CD14-positive monocyte (primary cell): ENCODE measurements around the gene SOHLH2. TPM values are rescaled to one million over a fixed set of nuclear protein-coding genes. Genes with fewer than 3 reads are reported as not detected.

Experiments used
- DNase-seq, 3 donors: peaks; one replicate each; pipeline ENCODE4 v3.0.0-alpha.2; 2011 to 2022
- H2AFZ ChIP-seq: 2 replicates; pipeline ENCODE4 v1.6.0; 2012; ENCODE audit warnings: mild to moderate bottlenecking, low read depth, low read length, inconsistent platforms; ENCODE audit not compliant: insufficient read depth, poor library complexity, severe bottlenecking
- H3K27ac ChIP-seq, 2 donors: 1 replicate in 1 of 2; 2 replicates in 1 of 2; pipeline ENCODE4 v1.5.1; 2012 to 2013; ENCODE audit warnings: low read length in 2 of 2, control low read depth in 1 of 2, inconsistent platforms in 1 of 2, low read depth in 1 of 2, mild to moderate bottlenecking in 1 of 2
- H3K27me3 ChIP-seq, 2 donors: one replicate each; pipeline versions ENCODE4 v1.6.0 to v1.6.1; 2011 to 2013; ENCODE audit warnings: low read length in 2 of 2; ENCODE audit not compliant: control insufficient read depth in 2 of 2, insufficient read depth in 2 of 2
- H3K36me3 ChIP-seq, 2 donors: replicated peaks in 1 of 2; 1 replicate in 1 of 2; 2 replicates in 1 of 2; pipeline versions ENCODE4 v1.5.1 to v1.6.1; 2012 to 2013; ENCODE audit warnings: low read length in 2 of 2, control low read depth in 1 of 2, inconsistent platforms in 1 of 2, mild to moderate bottlenecking in 1 of 2; ENCODE audit not compliant: insufficient read depth in 2 of 2, control insufficient read depth in 1 of 2
- H3K4me1 ChIP-seq, 2 donors: 1 replicate in 1 of 2; 2 replicates in 1 of 2; pipeline versions ENCODE4 v1.5.1 to v1.6.1; 2012 to 2013; ENCODE audit warnings: low read length in 2 of 2, control low read depth in 1 of 2, inconsistent platforms in 1 of 2, mild to moderate bottlenecking in 1 of 2, moderate library complexity in 1 of 2; ENCODE audit not compliant: insufficient read depth in 2 of 2, control insufficient read depth in 1 of 2
- H3K4me2 ChIP-seq: replicated peaks from 2 replicates; pipeline ENCODE3; 2012; ENCODE audit warnings: low read length, moderate library complexity, mild to moderate bottlenecking; ENCODE audit not compliant: poor library complexity, severe bottlenecking; ENCODE audit errors: extremely low read depth
- H3K4me3 ChIP-seq, 3 experiments: fragments of 200-600 bp in 1 of 3; sonication (generic) in 1 of 3; replicated peaks in 1 of 3; 1 replicate in 2 of 3; 2 replicates in 1 of 3; pipeline ENCODE4 v1.5.1; 2011 to 2013; ENCODE audit warnings: low read length in 3 of 3, mild to moderate bottlenecking in 3 of 3, control low read depth in 2 of 3, low read depth in 2 of 3, inconsistent platforms in 1 of 3, moderate library complexity in 1 of 3
- H3K79me2 ChIP-seq: 2 replicates; pipeline ENCODE4 v1.6.0; 2012; ENCODE audit warnings: mild to moderate bottlenecking, control low read depth, inconsistent platforms, low read length, moderate library complexity; ENCODE audit not compliant: insufficient read depth
- H3K9ac ChIP-seq: 2 replicates; pipeline ENCODE4 v1.6.0; 2017; ENCODE audit warnings: low read length, mild to moderate bottlenecking; ENCODE audit not compliant: insufficient read depth, poor library complexity, severe bottlenecking
- H3K9me3 ChIP-seq, 2 donors: replicated peaks in 1 of 2; 1 replicate in 1 of 2; 2 replicates in 1 of 2; pipeline versions ENCODE4 v1.5.1 to v1.6.1; 2012 to 2013; ENCODE audit warnings: low read length in 2 of 2, control low read depth in 1 of 2; ENCODE audit not compliant: control insufficient read depth in 1 of 2, insufficient read depth in 1 of 2
- H4K20me1 ChIP-seq: 2 replicates; pipeline ENCODE4 v1.6.0; 2012; ENCODE audit warnings: mild to moderate bottlenecking, low read length, control low read depth, moderate library complexity; ENCODE audit not compliant: insufficient read depth
- H3K27ac Mint-ChIP-seq, 7 donors: one replicate each; pipeline ENCODE4 v1.8.0; 2020; ENCODE audit warnings: mild to moderate bottlenecking in 7 of 7, mixed read lengths in 7 of 7, moderate library complexity in 6 of 7, inconsistent platforms in 2 of 7
- H3K27me3 Mint-ChIP-seq, 3 donors: one replicate each; pipeline ENCODE4 v1.8.0; 2021 to 2022; ENCODE audit warnings: low read depth in 3 of 3, mild to moderate bottlenecking in 3 of 3, mixed read lengths in 3 of 3, moderate library complexity in 3 of 3, inconsistent platforms in 1 of 3
- H3K36me3 Mint-ChIP-seq, 2 donors: one replicate each; pipeline ENCODE4 v1.8.0; 2020; ENCODE audit warnings: mixed read lengths in 2 of 2, inconsistent platforms in 1 of 2, mild to moderate bottlenecking in 1 of 2
- H3K4me1 Mint-ChIP-seq: one replicate; pipeline ENCODE4 v1.8.0; 2020; ENCODE audit warnings: mild to moderate bottlenecking, mixed read lengths
- H3K4me3 Mint-ChIP-seq, 2 donors: one replicate each; pipeline ENCODE4 v1.8.0; 2020; ENCODE audit warnings: mild to moderate bottlenecking in 2 of 2, mixed read lengths in 2 of 2, moderate library complexity in 1 of 2
- H3K9me3 Mint-ChIP-seq, 7 donors: one replicate each; pipeline ENCODE4 v1.8.0; 2020 to 2022; ENCODE audit warnings: mixed read lengths in 7 of 7, mild to moderate bottlenecking in 6 of 7, moderate library complexity in 6 of 7, inconsistent platforms in 2 of 7
- WGBS: methylation state at CpG from one replicate; pipeline ENCODE4 v1.1.5; 2013; ENCODE audit warnings: missing lambda C conversion rate; ENCODE audit not compliant: insufficient coverage; 5-methylcytosine and 5-hydroxymethylcytosine counted together
- intact Hi-C, 2 donors: fragments of 100-400 bp; cut with micrococcal nuclease; formaldehyde crosslinking; loops; one replicate each; pipeline versions ENCODE4 v1.15.0 to v1.15.1; 2023
- polyA plus RNA-seq, 3 donors: library from polyadenylated mRNA; depleted of rRNA in 1 of 3; unstranded in 2 of 3; stranded (reverse) in 1 of 3; fragments of 300-500 nt in 2 of 3; fragments of >200 nt in 1 of 3; fragmentation: Illumina TruSeq in 2 of 3; gene quantifications; 1 replicate in 2 of 3; 2 replicates in 1 of 3; pipeline ENCODE4 v1.2.3, GENCODE V29; 2012 to 2021
- TF ChIP-seq, protein P1 (sequence below): fragments of 200-600 bp; IDR thresholded peaks from one replicate; pipeline ENCODE4 v1.8.0; 2022; ENCODE audit warnings: antibody characterized with exemption, mild to moderate bottlenecking

SOHLH2 gene
- polyA plus RNA-seq, 3 donors: not detected

DNA sequence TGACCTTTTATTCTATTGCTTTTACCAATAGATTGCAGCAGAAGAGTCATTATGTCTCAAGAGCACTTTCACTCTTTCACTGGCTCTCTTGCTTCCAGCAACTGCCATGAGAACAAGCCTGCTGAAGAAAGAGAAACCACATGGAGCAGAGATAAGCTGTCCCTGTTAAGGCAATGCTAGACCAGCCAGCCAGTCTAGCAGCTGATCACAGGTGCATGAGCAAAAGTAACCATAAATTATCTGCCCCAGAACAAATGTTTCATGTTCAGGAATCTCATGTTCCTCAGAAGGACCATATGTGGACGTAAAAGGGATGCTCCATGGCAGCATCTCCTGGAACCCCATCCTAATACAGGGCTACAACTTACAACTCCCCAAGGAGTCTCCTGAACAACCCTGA lies 62.8 kb downstream of the SOHLH2 start:
- Mint-ChIP-seq H3K4me3 (no peak overlapping the region), H3K27me3 (peaks cover 12 to 16% (median 15%) of the 10 kb centered on the region in 3 donors), H3K36me3 (no peaks in the 10 kb centered on the region), H3K4me1 (no peaks in the 10 kb centered on the region), H3K9me3 (peaks cover 2 to 15% (median 4%) of the 10 kb centered on the region in 7 donors), H3K27ac (no peak overlapping the region)
- Histone ChIP-seq H3K4me1 (no peaks in the 10 kb centered on the region), H3K9ac (no peak overlapping the region), H3K36me3 (no peaks in the 10 kb centered on the region), H2AFZ (no peak overlapping the region), H4K20me1 (no peaks in the 10 kb centered on the region), H3K79me2 (no peaks in the 10 kb centered on the region), H3K4me2 (no peak overlapping the region), H3K27ac (no peak overlapping the region), H3K9me3 (no peaks in the 10 kb centered on the region), H3K27me3 (peaks cover 0 to 11% of the 10 kb centered on the region in 2 donors), H3K4me3 (no peak overlapping the region)
- TF ChIP-seq, protein P1, sequence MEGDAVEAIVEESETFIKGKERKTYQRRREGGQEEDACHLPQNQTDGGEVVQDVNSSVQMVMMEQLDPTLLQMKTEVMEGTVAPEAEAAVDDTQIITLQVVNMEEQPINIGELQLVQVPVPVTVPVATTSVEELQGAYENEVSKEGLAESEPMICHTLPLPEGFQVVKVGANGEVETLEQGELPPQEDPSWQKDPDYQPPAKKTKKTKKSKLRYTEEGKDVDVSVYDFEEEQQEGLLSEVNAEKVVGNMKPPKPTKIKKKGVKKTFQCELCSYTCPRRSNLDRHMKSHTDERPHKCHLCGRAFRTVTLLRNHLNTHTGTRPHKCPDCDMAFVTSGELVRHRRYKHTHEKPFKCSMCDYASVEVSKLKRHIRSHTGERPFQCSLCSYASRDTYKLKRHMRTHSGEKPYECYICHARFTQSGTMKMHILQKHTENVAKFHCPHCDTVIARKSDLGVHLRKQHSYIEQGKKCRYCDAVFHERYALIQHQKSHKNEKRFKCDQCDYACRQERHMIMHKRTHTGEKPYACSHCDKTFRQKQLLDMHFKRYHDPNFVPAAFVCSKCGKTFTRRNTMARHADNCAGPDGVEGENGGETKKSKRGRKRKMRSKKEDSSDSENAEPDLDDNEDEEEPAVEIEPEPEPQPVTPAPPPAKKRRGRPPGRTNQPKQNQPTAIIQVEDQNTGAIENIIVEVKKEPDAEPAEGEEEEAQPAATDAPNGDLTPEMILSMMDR: no peak
- intact Hi-C loops: no loop called here
- no peak for DNase-seq
- no CpG with 5 or more reads among the region's 1 CpG for WGBS

DNA sequence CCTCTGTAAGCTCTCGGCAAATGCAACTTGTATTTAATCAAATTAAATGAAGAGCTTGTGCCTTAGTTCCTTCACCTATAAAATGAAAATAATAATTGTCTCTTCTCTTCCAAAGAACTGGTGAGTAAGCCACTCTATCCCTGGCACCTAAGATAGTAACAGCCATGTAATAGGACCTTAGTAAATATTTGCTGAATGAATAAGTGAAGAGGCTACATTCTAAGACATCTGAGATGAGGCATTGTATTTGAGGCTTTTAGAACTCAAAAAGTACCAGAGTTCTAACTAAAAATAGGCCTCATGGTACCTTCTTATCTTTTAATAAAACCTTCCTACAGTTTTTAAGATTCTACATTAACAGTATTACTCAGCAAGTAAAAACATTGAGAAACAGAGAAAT lies 65.9 kb downstream of the SOHLH2 start:
- H3K79me2 ChIP-seq: no peaks in the 10 kb centered on the region
- no peak for DNase-seq
- H3K27me3 ChIP-seq: no peaks in the 10 kb centered on the region
- Mint-ChIP-seq H3K4me1 (no peaks in the 10 kb centered on the region), H3K27ac (no peak overlapping the region), H3K36me3 (no peaks in the 10 kb centered on the region), H3K27me3 (peaks cover 0 to 2% (median 0%) of the 10 kb centered on the region in 3 donors), H3K4me3 (no peak overlapping the region), H3K9me3 (peaks cover 0 to 5% (median 1%) of the 10 kb centered on the region in 7 donors)
- WGBS: no CpG with 5 or more reads among the region's 1 CpG
- no peak overlapping the region for H3K9ac ChIP-seq
- H4K20me1 ChIP-seq: no peaks in the 10 kb centered on the region
- no peaks in the 10 kb centered on the region for H3K36me3 ChIP-seq
- H3K9me3 ChIP-seq: no peaks in the 10 kb centered on the region
- no peak overlapping the region for H3K27ac ChIP-seq
- H3K4me3 ChIP-seq: no peak overlapping the region
- H3K4me2 ChIP-seq: no peak overlapping the region
- H3K4me1 ChIP-seq: no peaks in the 10 kb centered on the region
- TF ChIP-seq, protein P1: no peak
- no peak overlapping the region for H2AFZ ChIP-seq
- intact Hi-C loops: no loop called here
